ENCODE measurements around the gene NRL. TPM values are rescaled to one million over a fixed set of nuclear protein-coding genes. Genes with fewer than 3 reads are reported as not detected.

Gene NRL
- total RNA-seq, 1 experiment from 2014 or later: 3.1 TPM

GRCh38 chr14:24066496-24067132, 48.1 kb downstream of the NRL start:
- no peak for DNase-seq (ENCODE audit: low read depth)

- DNase-seq (ENCODE audit: low read depth): no peak
Observed at GRCh38 chr14:24065408-24065807, 49.3 kb downstream of the NRL start.

- DNase-seq (ENCODE audit: low read depth): no peak
Observed at GRCh38 chr14:24064856-24065255, 49.9 kb downstream of the NRL start.

GRCh38 chr14:24064091-24064795, 50.5 kb downstream of the NRL start:
- no peak for DNase-seq (ENCODE audit: low read depth)

GRCh38 chr14:24063263-24063836, 51.4 kb downstream of the NRL start:
- no peak for DNase-seq (ENCODE audit: low read depth)

- DNase-seq (ENCODE audit: low read depth): no peak
Observed at GRCh38 chr14:24062216-24062980, 52.4 kb downstream of the NRL start.

- no peak for DNase-seq (ENCODE audit: low read depth)
Observed at GRCh38 chr14:24060984-24061913, 53.5 kb downstream of the NRL start.

- DNase-seq (ENCODE audit: low read depth): no peak
Observed at GRCh38 chr14:24060443-24060842, 54.3 kb downstream of the NRL start.

- no peak for DNase-seq (ENCODE audit: low read depth)
Observed at GRCh38 chr14:24059841-24060388, 54.8 kb downstream of the NRL start.

- DNase-seq (ENCODE audit: low read depth): no peak
Observed at GRCh38 chr14:24058951-24059475, 55.7 kb downstream of the NRL start.

- peak; percentile 76 for DNase-seq (ENCODE audit: low read depth)
Observed at GRCh38 chr14:24058260-24058950, 56.3 kb downstream of the NRL start.

GRCh38 chr14:24057867-24058259, 56.9 kb downstream of the NRL start:
- no peak for DNase-seq (ENCODE audit: low read depth)

- no peak for DNase-seq (ENCODE audit: low read depth)
Observed at GRCh38 chr14:24057271-24057670, 57.5 kb downstream of the NRL start.

GRCh38 chr14:24056800-24057184, 58.0 kb downstream of the NRL start:
- DNase-seq (ENCODE audit: low read depth): no peak

GRCh38 chr14:24055971-24056799, 58.6 kb downstream of the NRL start:
- DNase-seq (ENCODE audit: low read depth): no peak

- DNase-seq (ENCODE audit: low read depth): no peak
Observed at GRCh38 chr14:24054646-24055045, 60.1 kb downstream of the NRL start.

- no peak for DNase-seq (ENCODE audit: low read depth)
Observed at GRCh38 chr14:24054324-24054641, 60.5 kb downstream of the NRL start.

- DNase-seq (ENCODE audit: low read depth): no peak
Observed at GRCh38 chr14:24053548-24054323, 61.0 kb downstream of the NRL start.
